ENCODE results near the gene SEC61A1.

DNA sequence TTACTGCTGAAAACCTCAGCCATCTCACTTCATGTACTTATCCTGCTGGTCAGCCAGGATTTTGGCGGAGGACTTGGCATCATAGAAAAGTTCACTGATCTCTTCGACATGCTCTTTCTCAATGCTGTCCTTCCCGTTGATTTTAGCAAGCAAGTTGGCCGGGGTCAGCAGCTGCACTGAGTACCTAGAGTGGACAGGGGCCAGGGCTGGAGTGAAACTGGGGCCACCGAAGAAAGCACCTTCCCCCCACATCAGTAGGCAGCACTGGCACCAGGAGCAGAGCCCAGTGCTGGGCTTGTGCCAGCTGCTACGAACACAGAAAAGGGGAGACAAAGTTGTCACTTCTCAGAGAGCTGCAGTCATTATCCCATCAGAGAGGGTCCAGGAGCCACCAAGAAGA, 29.0 kb downstream of the SEC61A1 start:
- TF ChIP-seq POLR2AphosphoS5 (IDR thresholded peaks at IDR 0.05), result no peak
- TF ChIP-seq, protein P1, sequence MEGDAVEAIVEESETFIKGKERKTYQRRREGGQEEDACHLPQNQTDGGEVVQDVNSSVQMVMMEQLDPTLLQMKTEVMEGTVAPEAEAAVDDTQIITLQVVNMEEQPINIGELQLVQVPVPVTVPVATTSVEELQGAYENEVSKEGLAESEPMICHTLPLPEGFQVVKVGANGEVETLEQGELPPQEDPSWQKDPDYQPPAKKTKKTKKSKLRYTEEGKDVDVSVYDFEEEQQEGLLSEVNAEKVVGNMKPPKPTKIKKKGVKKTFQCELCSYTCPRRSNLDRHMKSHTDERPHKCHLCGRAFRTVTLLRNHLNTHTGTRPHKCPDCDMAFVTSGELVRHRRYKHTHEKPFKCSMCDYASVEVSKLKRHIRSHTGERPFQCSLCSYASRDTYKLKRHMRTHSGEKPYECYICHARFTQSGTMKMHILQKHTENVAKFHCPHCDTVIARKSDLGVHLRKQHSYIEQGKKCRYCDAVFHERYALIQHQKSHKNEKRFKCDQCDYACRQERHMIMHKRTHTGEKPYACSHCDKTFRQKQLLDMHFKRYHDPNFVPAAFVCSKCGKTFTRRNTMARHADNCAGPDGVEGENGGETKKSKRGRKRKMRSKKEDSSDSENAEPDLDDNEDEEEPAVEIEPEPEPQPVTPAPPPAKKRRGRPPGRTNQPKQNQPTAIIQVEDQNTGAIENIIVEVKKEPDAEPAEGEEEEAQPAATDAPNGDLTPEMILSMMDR (IDR thresholded peaks at IDR 0.05), result no peak
- no peak for TF ChIP-seq EP300 (IDR thresholded peaks at IDR 0.05)
- TF ChIP-seq POLR2A (IDR thresholded peaks at IDR 0.05), result no peak

Measured in gastroesophageal sphincter (tissue), 3 donors.